ENCODE data around the gene FUZ.
A peak's percentile ranks its signal among the peaks of the same experiment; 100 is the strongest.

Gene FUZ

GRCh38 chr19:49855277-49855675 lies 42.2 kb upstream of the FUZ start:
- TF ChIP-seq CTCF (IDR thresholded peaks at IDR 0.05; ENCODE audit: low read depth, low read length), result no peak
- H3K4me3 ChIP-seq (ENCODE audit: low read depth, low read length), result no peak overlapping the region

- TF ChIP-seq CTCF (IDR thresholded peaks at IDR 0.05; ENCODE audit: low read depth, low read length), result no peak
- H3K4me3 ChIP-seq (ENCODE audit: low read depth, low read length), result no peak overlapping the region
Measured at GRCh38 chr19:49854378-49855263, 41.5 kb upstream of the FUZ start.

GRCh38 chr19:49853852-49854377 lies 40.8 kb upstream of the FUZ start:
- no peak overlapping the region for H3K4me3 ChIP-seq (ENCODE audit: low read depth, low read length)
- TF ChIP-seq CTCF (IDR thresholded peaks at IDR 0.05; ENCODE audit: low read depth, low read length), result no peak

- TF ChIP-seq CTCF (IDR thresholded peaks at IDR 0.05; ENCODE audit: low read depth, low read length), result no peak
- peak overlapping the region; percentile 80 for H3K4me3 ChIP-seq (ENCODE audit: low read depth, low read length)
Measured at GRCh38 chr19:49852631-49853126, 39.6 kb upstream of the FUZ start.

- TF ChIP-seq CTCF (IDR thresholded peaks at IDR 0.05; ENCODE audit: low read depth, low read length), result no peak
- peak overlapping the region; percentile 80 for H3K4me3 ChIP-seq (ENCODE audit: low read depth, low read length)
Measured at GRCh38 chr19:49851456-49852259, 38.6 kb upstream of the FUZ start.

GRCh38 chr19:49850487-49851342 lies 37.6 kb upstream of the FUZ start, which contains the start of gene PTOV1:
Gene PTOV1, plus strand, starts transcription at chr19:49851159.
- peak within 1 kb of the TSS; percentile 80 for H3K4me3 ChIP-seq (ENCODE audit: low read depth, low read length)
- no peak for TF ChIP-seq CTCF (IDR thresholded peaks at IDR 0.05; ENCODE audit: low read depth, low read length)
